Measurements from ENCODE around the gene FAM50A. TPM values are rescaled to one million over a fixed set of nuclear protein-coding genes. Genes with fewer than 3 reads are reported as not detected.

FAM50A gene
- total and polyA plus RNA-seq, 2 donors = 29.8 to 112 TPM

DNA sequence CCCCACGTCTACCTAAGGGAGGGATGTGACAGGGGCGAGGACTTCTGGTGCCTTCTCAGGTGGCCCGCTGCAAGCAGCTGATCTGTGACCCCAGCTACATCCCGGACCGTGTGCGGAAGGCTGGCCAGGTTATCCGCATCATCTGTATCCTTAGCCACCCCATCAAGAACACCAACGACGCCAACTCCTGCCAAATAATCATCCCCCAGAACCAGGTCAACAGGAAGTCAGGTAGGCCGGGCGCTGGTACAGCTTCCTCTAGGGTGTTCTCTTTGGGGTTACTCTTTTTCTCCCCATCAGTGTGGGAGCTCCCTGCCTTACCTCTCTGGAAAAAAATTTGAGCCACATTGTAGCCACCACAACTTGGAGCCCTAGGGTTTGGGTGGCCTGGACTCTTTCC, 2.4 kb upstream of the FAM50A start:
- no peak overlapping the region for H3K27ac ChIP-seq (ENCODE audit: low read depth in 1 of 2, low read length in 1 of 2)
- DNase-seq (ENCODE audit: low read depth in 6 of 9, low spot score in 9 of 9) = no peak
- peaks cover 6 to 19% of the 10 kb centered on the region in 2 donors for H3K4me1 ChIP-seq (ENCODE audit: control insufficient read depth in 2 of 2, insufficient read depth in 2 of 2, low read length in 2 of 2)
- 95% methylated on average over 11 of the region's 11 CpGs for WGBS
- no peak overlapping the region for H3K4me3 ChIP-seq (ENCODE audit: low read length in 2 of 2)
- H3K27me3 ChIP-seq (ENCODE audit: control insufficient read depth in 2 of 2, insufficient read depth in 1 of 2, low read length in 1 of 2) = no peaks in the 10 kb centered on the region
- H3K9me3 ChIP-seq (ENCODE audit: control insufficient read depth in 2 of 2, insufficient read depth in 1 of 2, low read length in 1 of 2) = peaks cover 0 to 6% of the 10 kb centered on the region in 2 donors
- H3K36me3 ChIP-seq (ENCODE audit: control insufficient read depth in 2 of 2, insufficient read depth in 2 of 2, low read length in 1 of 2) = peaks cover 23 to 41% of the 10 kb centered on the region in 2 donors

DNA sequence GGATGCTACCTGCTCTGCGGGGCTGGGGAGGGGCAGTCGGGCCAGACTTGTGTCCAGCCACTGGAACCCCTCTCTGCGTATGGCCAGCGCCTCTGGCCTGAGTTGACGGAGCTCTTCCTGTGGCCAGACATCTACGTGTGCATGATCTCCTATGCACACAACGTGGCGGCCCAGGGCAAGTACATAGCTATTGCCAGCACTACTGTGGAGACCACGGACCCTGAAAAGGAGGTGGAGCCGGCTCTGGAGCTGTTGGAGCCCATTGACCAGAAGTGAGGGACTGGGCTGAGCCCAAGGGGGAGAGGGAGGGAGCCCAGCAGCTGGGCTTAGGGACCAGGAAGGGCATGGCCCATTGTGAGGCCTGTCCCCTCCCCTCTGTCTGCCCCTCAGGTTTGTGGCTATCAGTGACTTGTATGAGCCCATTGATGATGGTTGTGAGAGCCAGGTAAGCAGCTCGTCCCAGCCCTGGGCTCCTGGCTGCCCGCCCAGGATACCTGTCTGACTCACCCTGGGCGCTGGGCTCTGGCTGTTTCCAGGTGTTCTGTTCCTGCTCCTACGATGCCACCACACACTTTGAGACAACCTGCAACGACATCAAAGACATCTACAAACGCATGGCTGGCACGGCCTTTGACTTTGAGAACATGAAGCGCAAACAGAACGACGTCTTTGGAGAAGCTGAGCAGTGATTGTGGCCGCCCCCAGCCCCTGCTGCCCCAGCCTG, 1.8 kb upstream of the FAM50A start:
- H3K36me3 ChIP-seq (ENCODE audit: control insufficient read depth in 2 of 2, insufficient read depth in 2 of 2, low read length in 1 of 2) = peaks cover 23 to 41% of the 10 kb centered on the region in 2 donors
- DNase-seq (ENCODE audit: low read depth in 6 of 9, low spot score in 9 of 9) = no peak
- no peak overlapping the region for H3K27ac ChIP-seq (ENCODE audit: low read depth in 1 of 2, low read length in 1 of 2)
- peaks cover 0 to 6% of the 10 kb centered on the region in 2 donors for H3K9me3 ChIP-seq (ENCODE audit: control insufficient read depth in 2 of 2, insufficient read depth in 1 of 2, low read length in 1 of 2)
- no peak overlapping the region for H3K4me3 ChIP-seq (ENCODE audit: low read length in 2 of 2)
- 95% methylated on average over 21 of the region's 21 CpGs for WGBS
- H3K4me1 ChIP-seq (ENCODE audit: control insufficient read depth in 2 of 2, insufficient read depth in 2 of 2, low read length in 2 of 2) = peaks cover 6 to 19% of the 10 kb centered on the region in 2 donors
- no peaks in the 10 kb centered on the region for H3K27me3 ChIP-seq (ENCODE audit: control insufficient read depth in 2 of 2, insufficient read depth in 1 of 2, low read length in 1 of 2)

DNA sequence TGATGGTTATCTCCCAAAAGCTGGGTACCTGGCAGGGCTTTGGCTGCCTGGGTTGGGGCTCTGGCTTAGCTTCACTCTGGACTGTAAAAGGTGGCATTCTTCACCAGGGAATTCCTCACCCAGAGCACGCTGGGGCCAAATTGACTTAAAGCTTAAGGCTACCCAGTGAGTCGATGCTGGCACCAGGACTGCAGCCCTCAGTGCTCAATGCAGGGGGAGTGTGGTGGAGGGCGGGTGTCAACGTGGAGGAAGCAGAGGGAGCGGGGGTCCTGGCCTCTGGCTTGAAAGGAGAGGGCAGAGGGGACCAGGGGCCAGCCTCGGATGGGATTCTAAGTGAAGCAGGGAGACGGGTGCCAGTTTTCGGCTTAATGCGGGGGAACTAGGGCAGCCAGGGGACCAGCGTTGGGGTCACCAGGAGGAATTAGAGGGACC, 446 bp upstream of the FAM50A start:
- Histone ChIP-seq H3K9me3 (ENCODE audit: control insufficient read depth in 2 of 2, insufficient read depth in 1 of 2, low read length in 1 of 2) (peaks cover 0 to 4% of the 10 kb centered on the region in 2 donors), H3K27ac (ENCODE audit: low read depth in 1 of 2, low read length in 1 of 2) (peak overlapping the region in 1 of 2 donors; percentile 59), H3K4me3 (ENCODE audit: low read length in 2 of 2) (peak overlapping the region; percentile 32 to 60), H3K36me3 (ENCODE audit: control insufficient read depth in 2 of 2, insufficient read depth in 2 of 2, low read length in 1 of 2) (peaks cover 23 to 42% of the 10 kb centered on the region in 2 donors), H3K4me1 (ENCODE audit: control insufficient read depth in 2 of 2, insufficient read depth in 2 of 2, low read length in 2 of 2) (peaks cover 6 to 12% of the 10 kb centered on the region in 2 donors), H3K27me3 (ENCODE audit: control insufficient read depth in 2 of 2, insufficient read depth in 1 of 2, low read length in 1 of 2) (no peaks in the 10 kb centered on the region)
- no peak for DNase-seq (ENCODE audit: low read depth in 6 of 9, low spot score in 9 of 9)
- WGBS = 28% methylated on average over 10 of the region's 10 CpGs

DNA sequence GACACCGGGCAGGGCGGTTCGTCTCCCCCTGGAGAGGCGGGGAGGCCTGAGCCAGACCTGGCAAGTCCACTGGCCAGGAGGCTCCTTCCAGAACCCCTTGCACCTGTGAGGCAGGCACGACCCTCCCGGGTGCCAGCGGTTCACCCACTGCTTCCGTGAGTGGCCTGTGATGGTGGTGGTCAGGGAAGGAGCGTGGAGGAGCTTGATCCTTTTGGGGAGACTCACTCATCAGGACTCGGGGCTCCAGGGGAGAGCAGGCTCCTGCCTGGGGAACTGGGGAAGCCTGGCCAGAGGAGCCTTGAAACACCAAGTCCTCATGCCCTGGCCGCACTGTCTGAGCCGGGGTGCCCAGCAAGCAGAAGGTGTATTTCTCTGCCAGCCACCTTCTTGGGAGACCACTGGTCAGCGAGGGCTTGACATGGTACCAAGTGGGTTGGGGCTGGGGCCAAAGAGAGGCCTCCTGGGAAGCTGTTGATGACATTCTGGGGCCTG, 860 bp downstream of the FAM50A start:
- no peak overlapping the region for H3K27ac ChIP-seq (ENCODE audit: low read depth in 1 of 2, low read length in 1 of 2)
- peak overlapping the region; percentile 36 to 60 for H3K4me3 ChIP-seq (ENCODE audit: low read length in 2 of 2)
- 94% methylated on average over 13 of the region's 13 CpGs for whole genome bisulfite sequencing
- peaks cover 4 to 11% of the 10 kb centered on the region in 2 donors for H3K4me1 ChIP-seq (ENCODE audit: control insufficient read depth in 2 of 2, insufficient read depth in 2 of 2, low read length in 2 of 2)
- no peak for DNase-seq (ENCODE audit: low read depth in 6 of 9, low spot score in 9 of 9)
- H3K9me3 ChIP-seq (ENCODE audit: control insufficient read depth in 2 of 2, insufficient read depth in 1 of 2, low read length in 1 of 2) = no peaks in the 10 kb centered on the region
- H3K36me3 ChIP-seq (ENCODE audit: control insufficient read depth in 2 of 2, insufficient read depth in 2 of 2, low read length in 1 of 2) = peaks cover 29 to 41% of the 10 kb centered on the region in 2 donors
- no peaks in the 10 kb centered on the region for H3K27me3 ChIP-seq (ENCODE audit: control insufficient read depth in 2 of 2, insufficient read depth in 1 of 2, low read length in 1 of 2)

DNA sequence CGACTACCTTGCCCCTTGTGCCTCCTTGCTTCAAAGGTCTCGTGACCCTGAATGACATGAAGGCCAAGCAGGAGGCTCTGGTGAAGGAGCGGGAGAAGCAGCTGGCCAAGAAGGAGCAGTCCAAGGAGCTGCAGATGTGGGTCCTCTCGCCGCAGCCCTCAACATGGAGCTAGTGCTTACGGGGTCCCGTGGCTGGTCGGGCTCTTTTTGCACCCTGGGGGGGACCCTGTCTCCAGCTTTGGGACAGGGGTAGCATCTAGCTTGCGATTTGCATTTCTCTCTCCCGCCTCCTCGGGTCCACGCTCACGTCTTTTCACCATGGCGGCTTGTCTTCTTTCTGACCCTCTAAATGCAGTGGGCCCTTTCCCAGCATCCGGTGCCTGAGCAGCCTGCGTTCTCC, 1.8 kb downstream of the FAM50A start:
- no peak overlapping the region for H3K4me3 ChIP-seq (ENCODE audit: low read length in 2 of 2)
- no peaks in the 10 kb centered on the region for H3K27me3 ChIP-seq (ENCODE audit: control insufficient read depth in 2 of 2, insufficient read depth in 1 of 2, low read length in 1 of 2)
- H3K27ac ChIP-seq (ENCODE audit: low read depth in 1 of 2, low read length in 1 of 2) = no peak overlapping the region
- H3K4me1 ChIP-seq (ENCODE audit: control insufficient read depth in 2 of 2, insufficient read depth in 2 of 2, low read length in 2 of 2) = peaks cover 4 to 11% of the 10 kb centered on the region in 2 donors
- H3K9me3 ChIP-seq (ENCODE audit: control insufficient read depth in 2 of 2, insufficient read depth in 1 of 2, low read length in 1 of 2) = no peaks in the 10 kb centered on the region
- DNase-seq (ENCODE audit: low read depth in 6 of 9, low spot score in 9 of 9) = no peak
- 98% methylated on average over 16 of the region's 16 CpGs for WGBS
- H3K36me3 ChIP-seq (ENCODE audit: control insufficient read depth in 2 of 2, insufficient read depth in 2 of 2, low read length in 1 of 2) = peaks cover 25 to 40% of the 10 kb centered on the region in 2 donors

DNA sequence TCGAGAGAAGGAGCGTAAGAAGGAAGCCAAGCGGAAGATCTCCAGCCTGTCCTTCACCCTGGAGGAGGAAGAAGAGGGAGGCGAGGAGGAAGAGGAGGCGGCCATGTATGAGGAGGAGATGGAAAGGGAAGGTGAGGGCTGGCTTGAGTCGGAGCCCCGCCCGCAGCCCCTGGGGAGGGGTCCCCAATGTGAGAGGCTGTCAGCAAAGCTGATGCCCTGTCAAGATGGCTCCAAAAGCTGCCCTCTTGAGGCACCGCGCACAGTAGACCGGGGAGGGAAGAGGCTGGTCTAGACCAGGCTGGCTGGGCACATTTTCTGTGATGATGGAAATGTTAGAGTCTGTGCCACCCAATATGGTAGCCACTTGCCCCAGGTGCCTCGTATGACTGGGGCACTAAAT, 2.5 kb downstream of the FAM50A start:
- WGBS = 98% methylated on average over 12 of the region's 12 CpGs
- H3K4me1 ChIP-seq (ENCODE audit: control insufficient read depth in 2 of 2, insufficient read depth in 2 of 2, low read length in 2 of 2) = peaks cover 4 to 11% of the 10 kb centered on the region in 2 donors
- H3K27me3 ChIP-seq (ENCODE audit: control insufficient read depth in 2 of 2, insufficient read depth in 1 of 2, low read length in 1 of 2) = no peaks in the 10 kb centered on the region
- no peaks in the 10 kb centered on the region for H3K9me3 ChIP-seq (ENCODE audit: control insufficient read depth in 2 of 2, insufficient read depth in 1 of 2, low read length in 1 of 2)
- no peak overlapping the region for H3K4me3 ChIP-seq (ENCODE audit: low read length in 2 of 2)
- DNase-seq (ENCODE audit: low read depth in 6 of 9, low spot score in 9 of 9) = no peak
- H3K27ac ChIP-seq (ENCODE audit: low read depth in 1 of 2, low read length in 1 of 2) = no peak overlapping the region
- H3K36me3 ChIP-seq (ENCODE audit: control insufficient read depth in 2 of 2, insufficient read depth in 2 of 2, low read length in 1 of 2) = peaks cover 23 to 38% of the 10 kb centered on the region in 2 donors

DNA sequence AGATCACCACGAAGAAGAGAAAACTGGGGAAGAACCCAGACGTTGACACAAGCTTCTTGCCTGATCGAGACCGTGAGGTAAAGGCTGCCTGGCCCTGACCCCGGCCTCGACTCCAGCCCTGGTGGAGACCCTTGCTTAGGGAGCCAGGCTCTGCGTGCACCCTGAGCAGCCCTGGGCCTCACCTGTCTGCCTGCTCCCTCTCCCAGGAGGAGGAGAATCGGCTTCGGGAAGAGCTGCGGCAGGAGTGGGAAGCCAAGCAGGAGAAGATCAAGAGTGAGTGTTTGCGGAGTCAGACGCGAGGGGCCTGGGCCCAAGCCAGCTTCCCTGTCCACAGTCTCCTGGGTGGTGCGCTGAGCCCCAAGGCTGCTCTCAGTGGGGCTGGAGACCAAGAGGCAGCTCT, 4.5 kb downstream of the FAM50A start:
- DNase-seq (ENCODE audit: low read depth in 6 of 9, low spot score in 9 of 9) = no peak
- Histone ChIP-seq H3K36me3 (ENCODE audit: control insufficient read depth in 2 of 2, insufficient read depth in 2 of 2, low read length in 1 of 2) (peaks cover 12 to 23% of the 10 kb centered on the region in 2 donors), H3K27me3 (ENCODE audit: control insufficient read depth in 2 of 2, insufficient read depth in 1 of 2, low read length in 1 of 2) (no peaks in the 10 kb centered on the region), H3K4me3 (ENCODE audit: low read length in 2 of 2) (no peak overlapping the region), H3K27ac (ENCODE audit: low read depth in 1 of 2, low read length in 1 of 2) (no peak overlapping the region), H3K4me1 (ENCODE audit: control insufficient read depth in 2 of 2, insufficient read depth in 2 of 2, low read length in 2 of 2) (peaks cover 4 to 9% of the 10 kb centered on the region in 2 donors), H3K9me3 (ENCODE audit: control insufficient read depth in 2 of 2, insufficient read depth in 1 of 2, low read length in 1 of 2) (no peaks in the 10 kb centered on the region)
- WGBS = 97% methylated on average over 14 of the region's 14 CpGs

DNA sequence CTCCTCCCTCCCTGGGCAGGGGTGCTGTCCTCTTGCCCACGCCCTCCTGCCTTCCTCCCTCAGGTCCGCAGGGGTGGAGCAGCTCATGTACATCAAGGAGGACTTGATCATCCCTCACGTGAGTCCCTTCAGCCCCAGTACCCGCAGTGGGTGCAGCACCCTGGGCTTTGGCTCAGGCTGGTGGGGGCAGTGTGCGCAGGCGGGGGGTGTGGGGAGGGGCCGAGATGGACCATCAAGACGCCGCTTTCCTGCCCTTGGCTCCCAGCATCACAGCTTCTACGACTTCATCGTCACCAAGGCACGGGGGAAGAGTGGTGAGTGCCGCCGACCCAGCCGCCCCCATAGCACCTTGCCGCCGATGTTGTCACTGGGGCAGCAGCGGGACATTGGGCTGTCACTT, 5.7 kb downstream of the FAM50A start:
- H3K9me3 ChIP-seq (ENCODE audit: control insufficient read depth in 2 of 2, insufficient read depth in 1 of 2, low read length in 1 of 2) = no peaks in the 10 kb centered on the region
- no peak overlapping the region for H3K4me3 ChIP-seq (ENCODE audit: low read length in 2 of 2)
- H3K36me3 ChIP-seq (ENCODE audit: control insufficient read depth in 2 of 2, insufficient read depth in 2 of 2, low read length in 1 of 2) = peaks cover 12 to 23% of the 10 kb centered on the region in 2 donors
- 97% methylated on average over 18 of the region's 18 CpGs for WGBS
- peaks cover 0 to 2% of the 10 kb centered on the region in 2 donors for H3K4me1 ChIP-seq (ENCODE audit: control insufficient read depth in 2 of 2, insufficient read depth in 2 of 2, low read length in 2 of 2)
- no peak overlapping the region for H3K27ac ChIP-seq (ENCODE audit: low read depth in 1 of 2, low read length in 1 of 2)
- no peaks in the 10 kb centered on the region for H3K27me3 ChIP-seq (ENCODE audit: control insufficient read depth in 2 of 2, insufficient read depth in 1 of 2, low read length in 1 of 2)
- no peak for DNase-seq (ENCODE audit: low read depth in 6 of 9, low spot score in 9 of 9)

DNA sequence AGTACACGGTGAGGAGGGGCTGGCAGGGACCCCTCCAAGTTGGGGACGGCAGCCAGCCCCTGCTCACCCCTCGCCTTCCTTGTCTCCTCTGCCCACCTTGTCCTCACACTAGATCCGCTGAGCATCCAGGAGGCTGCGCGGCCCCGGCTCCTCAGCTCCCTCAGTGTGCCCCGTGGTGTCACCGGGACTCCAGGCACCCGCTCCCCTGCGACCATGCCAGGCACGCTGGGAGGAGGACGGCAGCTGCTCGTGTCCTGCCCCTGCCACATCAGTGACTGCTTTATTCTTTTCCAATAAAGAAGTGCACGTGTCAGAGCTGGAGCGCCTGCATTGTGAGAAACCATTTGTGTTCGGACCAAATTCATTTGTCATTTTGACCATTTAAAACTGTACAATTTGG, 6.4 kb downstream of the FAM50A start:
- no peak overlapping the region for H3K27ac ChIP-seq (ENCODE audit: low read depth in 1 of 2, low read length in 1 of 2)
- WGBS = 96% methylated on average over 17 of the region's 17 CpGs
- H3K4me1 ChIP-seq (ENCODE audit: control insufficient read depth in 2 of 2, insufficient read depth in 2 of 2, low read length in 2 of 2) = no peaks in the 10 kb centered on the region
- H3K9me3 ChIP-seq (ENCODE audit: control insufficient read depth in 2 of 2, insufficient read depth in 1 of 2, low read length in 1 of 2) = no peaks in the 10 kb centered on the region
- H3K27me3 ChIP-seq (ENCODE audit: control insufficient read depth in 2 of 2, insufficient read depth in 1 of 2, low read length in 1 of 2) = no peaks in the 10 kb centered on the region
- H3K36me3 ChIP-seq (ENCODE audit: control insufficient read depth in 2 of 2, insufficient read depth in 2 of 2, low read length in 1 of 2) = peaks cover 12 to 23% of the 10 kb centered on the region in 2 donors
- no peak overlapping the region for H3K4me3 ChIP-seq (ENCODE audit: low read length in 2 of 2)
- DNase-seq (ENCODE audit: low read depth in 6 of 9, low spot score in 9 of 9) = no peak
